Hepatocyte (in vitro differentiated cells): Measurements from ENCODE around the gene NOD2.

Experiments used
- CTCF ChIP-seq: fragments of 200-600 bp; sonication (generic); IDR thresholded peaks from 2 replicates; pipeline ENCODE4 v1.5.1; 2016; ENCODE audit warnings: antibody characterized with exemption, mild to moderate bottlenecking; ENCODE audit not compliant: poor library complexity
- EZH2phosphoT487 ChIP-seq: fragments of 200-600 bp; sonication (generic); IDR thresholded peaks from one replicate; pipeline ENCODE4 v1.6.1; 2018; ENCODE audit warnings: antibody characterized with exemption, mild to moderate bottlenecking, low read depth, moderate library complexity; ENCODE audit not compliant: unreplicated experiment, severe bottlenecking

GRCh38 chr16:50778284-50779163 is 85.1 kb downstream of the NOD2 start:
- TF ChIP-seq CTCF = no peak
- TF ChIP-seq EZH2phosphoT487 = no peak
